ENCODE data around the gene CBLB.

The CBLB gene

GRCh38 chr3:105610473-105610872, 258.3 kb downstream of the CBLB start:
- in situ Hi-C loops (cut with MboI; ENCODE audit: low pct_unique_long_range_greater_than_20kb, low sequenced_read_pairs, unreplicated experiment) = no loop called here
- TF ChIP-seq, protein P1, sequence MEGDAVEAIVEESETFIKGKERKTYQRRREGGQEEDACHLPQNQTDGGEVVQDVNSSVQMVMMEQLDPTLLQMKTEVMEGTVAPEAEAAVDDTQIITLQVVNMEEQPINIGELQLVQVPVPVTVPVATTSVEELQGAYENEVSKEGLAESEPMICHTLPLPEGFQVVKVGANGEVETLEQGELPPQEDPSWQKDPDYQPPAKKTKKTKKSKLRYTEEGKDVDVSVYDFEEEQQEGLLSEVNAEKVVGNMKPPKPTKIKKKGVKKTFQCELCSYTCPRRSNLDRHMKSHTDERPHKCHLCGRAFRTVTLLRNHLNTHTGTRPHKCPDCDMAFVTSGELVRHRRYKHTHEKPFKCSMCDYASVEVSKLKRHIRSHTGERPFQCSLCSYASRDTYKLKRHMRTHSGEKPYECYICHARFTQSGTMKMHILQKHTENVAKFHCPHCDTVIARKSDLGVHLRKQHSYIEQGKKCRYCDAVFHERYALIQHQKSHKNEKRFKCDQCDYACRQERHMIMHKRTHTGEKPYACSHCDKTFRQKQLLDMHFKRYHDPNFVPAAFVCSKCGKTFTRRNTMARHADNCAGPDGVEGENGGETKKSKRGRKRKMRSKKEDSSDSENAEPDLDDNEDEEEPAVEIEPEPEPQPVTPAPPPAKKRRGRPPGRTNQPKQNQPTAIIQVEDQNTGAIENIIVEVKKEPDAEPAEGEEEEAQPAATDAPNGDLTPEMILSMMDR (IDR thresholded peaks at IDR 0.05; ENCODE audit: extremely low read depth, insufficient read depth, missing control alignments) = no peak
- DNase-seq (ENCODE audit: low spot score) = no peak

GRCh38 chr3:105608623-105609022, 260.2 kb downstream of the CBLB start:
- TF ChIP-seq, protein P1 (IDR thresholded peaks at IDR 0.05; ENCODE audit: extremely low read depth, insufficient read depth, missing control alignments) = no peak
- no peak for DNase-seq (ENCODE audit: low spot score)
- in situ Hi-C loops (cut with MboI; ENCODE audit: low pct_unique_long_range_greater_than_20kb, low sequenced_read_pairs, unreplicated experiment) = no loop called here

- in situ Hi-C loops (cut with MboI; ENCODE audit: low pct_unique_long_range_greater_than_20kb, low sequenced_read_pairs, unreplicated experiment) = no loop called here
- DNase-seq (ENCODE audit: low spot score) = no peak
- TF ChIP-seq, protein P1 (IDR thresholded peaks at IDR 0.05; ENCODE audit: extremely low read depth, insufficient read depth, missing control alignments) = no peak
Measured at GRCh38 chr3:105606016-105606415, 262.8 kb downstream of the CBLB start.
